GM23338 (cell line): ENCODE measurements around the gene PAQR8. TPM values are rescaled to one million over a fixed set of nuclear protein-coding genes. Genes with fewer than 3 reads are reported as not detected.

Experiments used
- ATAC-seq: fragments of 200-7000 bp; cut with Tn5 transposase; 3 replicates; pipeline ENCODE4 v1.9.1; 2020
- DNase-seq: peaks from one replicate; pipeline ENCODE4 v3.0.0-alpha.2; 2015; ENCODE audit warnings: low spot score
- H2AFZ ChIP-seq: fragments of 200-600 bp; sonication (generic); 2 replicates; pipeline ENCODE4 v1.8.0; 2016; ENCODE audit warnings: antibody characterized with exemption, mild to moderate bottlenecking, moderate library complexity
- H3F3A ChIP-seq: fragments of 200-600 bp; sonication (generic); replicated peaks from 2 replicates; pipeline ENCODE4 v1.8.0; 2017; ENCODE audit warnings: antibody characterized with exemption, mixed run types, low read depth
- H3K27ac ChIP-seq: fragments of 200-600 bp; sonication (generic); 2 replicates; pipeline ENCODE4 v1.6.1; 2016; ENCODE audit warnings: low read depth
- H3K27me3 ChIP-seq: fragments of 200-600 bp; sonication (generic); 2 replicates; pipeline ENCODE4 v1.8.0; 2016; ENCODE audit warnings: mild to moderate bottlenecking, mixed run types, moderate library complexity; ENCODE audit not compliant: insufficient read depth
- H3K36me3 ChIP-seq: fragments of 200-600 bp; sonication (generic); 2 replicates; pipeline ENCODE4 v1.8.0; 2016; ENCODE audit warnings: mild to moderate bottlenecking; ENCODE audit not compliant: insufficient read depth
- H3K4me1 ChIP-seq: fragments of 200-600 bp; sonication (generic); 2 replicates; pipeline ENCODE4 v1.8.0; 2016; ENCODE audit warnings: mild to moderate bottlenecking, moderate library complexity; ENCODE audit not compliant: insufficient read depth
- H3K4me2 ChIP-seq: fragments of 200-600 bp; sonication (generic); 2 replicates; pipeline ENCODE4 v1.7.1; 2017; ENCODE audit warnings: mixed run types
- H3K4me3 ChIP-seq: fragments of 200-600 bp; sonication (generic); 2 replicates; pipeline ENCODE4 v1.6.1; 2016; ENCODE audit warnings: mixed run types
- H3K79me2 ChIP-seq: fragments of 200-600 bp; sonication (generic); replicated peaks from 2 replicates; pipeline ENCODE4 v1.8.0; 2017; ENCODE audit warnings: mild to moderate bottlenecking; ENCODE audit not compliant: insufficient read depth
- H3K9me2 ChIP-seq: fragments of 200-600 bp; sonication (generic); 2 replicates; pipeline ENCODE4 v1.8.0; 2017; ENCODE audit not compliant: insufficient read depth
- H4K20me1 ChIP-seq: fragments of 200-600 bp; sonication (generic); replicated peaks from 2 replicates; pipeline ENCODE4 v1.8.0; 2017; ENCODE audit warnings: mild to moderate bottlenecking; ENCODE audit not compliant: insufficient read depth
- H3K27ac Mint-ChIP-seq: 2 replicates; pipeline ENCODE4 v1.8.0; 2020; ENCODE audit warnings: inconsistent platforms, mild to moderate bottlenecking, moderate library complexity, mixed read lengths
- H3K27me3 Mint-ChIP-seq: 3 replicates; pipeline ENCODE4 v1.8.0; 2022; ENCODE audit warnings: low read depth, mild to moderate bottlenecking, moderate library complexity, mixed read lengths, inconsistent platforms; ENCODE audit not compliant: insufficient read depth, poor library complexity
- H3K36me3 Mint-ChIP-seq: 3 replicates; pipeline ENCODE4 v1.8.0; 2021; ENCODE audit warnings: low read depth, mild to moderate bottlenecking, inconsistent platforms, moderate library complexity, mixed read lengths
- H3K4me1 Mint-ChIP-seq: 3 replicates; pipeline ENCODE4 v1.8.0; 2020; ENCODE audit warnings: mild to moderate bottlenecking, inconsistent platforms, mixed read lengths
- H3K4me3 Mint-ChIP-seq: 3 replicates; pipeline ENCODE4 v1.8.0; 2021; ENCODE audit warnings: moderate library complexity, mild to moderate bottlenecking, inconsistent platforms, mixed read lengths
- H3K9me3 Mint-ChIP-seq: 3 replicates; pipeline ENCODE4 v1.8.0; 2020; ENCODE audit warnings: moderate library complexity, mild to moderate bottlenecking, inconsistent platforms, mixed read lengths
- CREB1 ChIP-seq: fragments of 250-450 bp; sonication (Bioruptor Pico); IDR thresholded peaks from 2 replicates; pipeline ENCODE4 v1.5.0; 2020; ENCODE audit warnings: low read depth, mild to moderate bottlenecking, moderate library complexity
- CTCF ChIP-seq, 2 experiments: fragments of 200-600 bp in 1 of 2; sonication (generic) in 1 of 2; conservative IDR thresholded peaks; 2 replicates each; pipeline versions ENCODE4 v1.5.1 to v1.6.1; 2016 to 2017; ENCODE audit warnings: antibody characterized with exemption in 2 of 2, low read depth in 2 of 2, mild to moderate bottlenecking in 2 of 2, moderate library complexity in 1 of 2
- ETS1 ChIP-seq: IDR thresholded peaks from 2 replicates; pipeline ENCODE4 v1.6.1; 2016; ENCODE audit warnings: antibody characterized with exemption
- EZH2 ChIP-seq: fragments of 200-600 bp; sonication (generic); IDR thresholded peaks from one replicate; pipeline ENCODE4 v1.8.0; 2017; ENCODE audit warnings: antibody characterized with exemption, mild to moderate bottlenecking, low read depth; ENCODE audit not compliant: unreplicated experiment
- EZH2phosphoT487 ChIP-seq: fragments of 200-600 bp; sonication (generic); IDR thresholded peaks from one replicate; pipeline ENCODE4 v1.8.1; 2018; ENCODE audit warnings: antibody characterized with exemption; ENCODE audit not compliant: unreplicated experiment
- JUNB ChIP-seq: IDR thresholded peaks from one replicate; pipeline ENCODE4 v1.6.1; 2016; ENCODE audit warnings: antibody characterized with exemption; ENCODE audit not compliant: unreplicated experiment
- NANOG ChIP-seq: IDR thresholded peaks from 2 replicates; pipeline ENCODE4 v1.6.1; 2016; ENCODE audit warnings: antibody characterized with exemption, borderline replicate concordance
- REST ChIP-seq: IDR thresholded peaks from one replicate; pipeline ENCODE4 v1.6.1; 2018; ENCODE audit warnings: antibody characterized with exemption; ENCODE audit not compliant: unreplicated experiment
- STAT1 ChIP-seq: IDR thresholded peaks from one replicate; pipeline ENCODE4 v1.6.1; 2016; ENCODE audit warnings: antibody characterized with exemption; ENCODE audit not compliant: unreplicated experiment
- ZNF114 ChIP-seq: fragments of 250-450 bp; sonication (Bioruptor Pico); IDR thresholded peaks from 2 replicates; pipeline ENCODE4 v1.5.0; 2020; ENCODE audit warnings: mild to moderate bottlenecking, moderate library complexity
- ZNF331 ChIP-seq: fragments of 250-450 bp; sonication (Bioruptor Pico); IDR thresholded peaks from 2 replicates; pipeline ENCODE4 v1.5.0; 2020; ENCODE audit warnings: low read depth, mild to moderate bottlenecking, moderate library complexity
- ZNF462 ChIP-seq: fragments of 250-450 bp; sonication (Bioruptor Pico); IDR thresholded peaks from 2 replicates; pipeline ENCODE4 v1.5.0; 2020; ENCODE audit warnings: mild to moderate bottlenecking, moderate library complexity
- polyA plus RNA-seq: library from polyadenylated mRNA; unstranded; fragments of >200 nt; fragmentation: Nextera tagmentation; extraction: Ambion mirVana; gene quantifications from 2 replicates; pipeline ENCODE4 v1.2.1, GENCODE V29; 2016
- total RNA-seq: library from RNA; depleted of rRNA; stranded (reverse); fragments of >200 nt; shearing (Covaris generic); gene quantifications from 2 replicates; pipeline ENCODE4 v1.2.3, GENCODE V29; 2014

The PAQR8 gene
- total and polyA plus RNA-seq, 2 experiments from 2014 or later = 3.6 to 11.2 TPM

GRCh38 chr6:52326540-52327364 lies 35.2 kb upstream of the PAQR8 start:
- H2AFZ ChIP-seq = peak overlapping the region; percentile 72
- peak overlapping the region; percentile 34; the same call in 1 of the 2 replicates for H3K27ac Mint-ChIP-seq

More at GRCh38 chr6:52326540-52327364, 35.2 kb upstream of the PAQR8 start:
- Histone ChIP-seq H3K4me1 (peaks cover 18% of the 10 kb centered on the region), H3F3A (0 out of 2 replicates have a peak, but pooled peaks cover 4% of the 10 kb centered on the region), H3K36me3 (no peaks in the 10 kb centered on the region), H3K27me3 (no peaks in the 10 kb centered on the region), H3K27ac (peak overlapping the region; percentile 60), H3K79me2 (no peaks in the 10 kb centered on the region), H3K4me2 (peak overlapping the region; percentile 63), H3K4me3 (peak overlapping the region; percentile 39), H3K9me2 (0 out of 2 replicates have a peak, but pooled peaks cover 5% of the 10 kb centered on the region), H4K20me1 (no peaks in the 10 kb centered on the region)
- H3K27me3 Mint-ChIP-seq = no peaks in the 10 kb centered on the region
- no peaks in the 10 kb centered on the region; the same call in 2 of the 3 replicates for H3K36me3 Mint-ChIP-seq
- H3K9me3 Mint-ChIP-seq = 0 out of 3 replicates have a peak, but pooled peaks cover 2% of the 10 kb centered on the region
- peak overlapping the region; percentile 19; the same call in 1 of the 3 replicates for H3K4me3 Mint-ChIP-seq
- peaks cover 29% of the 10 kb centered on the region for H3K4me1 Mint-ChIP-seq
- DNase-seq (no peak), ATAC-seq (no peak)
- TF ChIP-seq ZNF462 (CRISPR knock-in tag) (no peak), NANOG (no peak), JUNB (no peak), EZH2 (no peak), CTCF (conservative IDR thresholded peaks at IDR 0.05; ENCODE audit: low read depth in 2 of 2) (no peak), EZH2phosphoT487 (no peak), ETS1 (no peak), REST (no peak), CREB1 (no peak), ZNF114 (CRISPR knock-in tag) (no peak), ZNF331 (CRISPR knock-in tag) (no peak), STAT1 (no peak)
